ENCODE measurements around the gene USE1. TPM values are rescaled to one million over a fixed set of nuclear protein-coding genes. Genes with fewer than 3 reads are reported as not detected.
A peak's percentile ranks its signal among the peaks of the same experiment; 100 is the strongest.

The USE1 gene
- total RNA-seq, 4 donors from 2014 or later: 11.5 to 43.5 (median 22.2) TPM

DNA sequence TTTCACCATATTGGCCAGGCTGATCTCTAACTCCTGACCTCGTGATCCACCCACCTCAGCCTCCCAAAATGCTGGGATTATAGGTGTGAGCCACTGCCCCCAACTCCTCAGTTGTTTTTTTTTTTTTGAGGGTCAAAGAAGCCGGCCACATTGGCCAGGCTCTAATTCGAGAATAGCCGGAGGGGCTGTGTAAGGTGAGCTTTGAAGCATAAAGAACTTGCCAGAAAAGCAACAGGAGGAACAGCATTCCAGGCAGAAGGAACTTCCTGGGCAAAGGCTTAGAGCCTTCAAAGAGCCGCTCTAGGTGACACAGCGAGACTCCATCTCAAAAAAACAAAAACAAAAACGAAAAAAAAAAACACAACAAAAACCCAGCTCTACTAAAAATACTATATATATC lies 50.9 kb downstream of the USE1 start:
- intact Hi-C loops (cut with DNase I; ENCODE audit: low total_unique reads): no loop called here
- H3K36me3 ChIP-seq: no peaks in the 10 kb centered on the region

DNA sequence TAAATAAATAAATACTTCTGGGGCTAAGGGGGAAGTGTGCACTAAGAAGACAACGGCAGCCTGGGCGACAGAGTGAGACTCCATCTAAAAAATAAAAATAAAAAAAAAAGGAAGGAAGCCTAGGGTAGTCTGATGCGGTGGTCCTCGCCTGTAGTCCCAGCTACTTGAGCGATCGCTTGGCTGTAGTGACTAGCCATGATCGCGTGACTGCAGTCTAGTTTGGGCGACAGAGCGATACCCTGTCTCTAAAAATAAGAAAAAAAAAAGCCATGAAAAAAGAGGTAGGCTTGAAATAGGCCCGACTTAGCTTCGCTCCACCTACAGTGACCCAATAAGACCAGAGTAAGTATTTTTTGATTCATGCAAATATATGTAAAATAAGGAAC lies 51.4 kb downstream of the USE1 start:
- H3K4me1 ChIP-seq: peaks cover 0 to 6% of the 10 kb centered on the region in 2 donors
- TF ChIP-seq, protein P1, sequence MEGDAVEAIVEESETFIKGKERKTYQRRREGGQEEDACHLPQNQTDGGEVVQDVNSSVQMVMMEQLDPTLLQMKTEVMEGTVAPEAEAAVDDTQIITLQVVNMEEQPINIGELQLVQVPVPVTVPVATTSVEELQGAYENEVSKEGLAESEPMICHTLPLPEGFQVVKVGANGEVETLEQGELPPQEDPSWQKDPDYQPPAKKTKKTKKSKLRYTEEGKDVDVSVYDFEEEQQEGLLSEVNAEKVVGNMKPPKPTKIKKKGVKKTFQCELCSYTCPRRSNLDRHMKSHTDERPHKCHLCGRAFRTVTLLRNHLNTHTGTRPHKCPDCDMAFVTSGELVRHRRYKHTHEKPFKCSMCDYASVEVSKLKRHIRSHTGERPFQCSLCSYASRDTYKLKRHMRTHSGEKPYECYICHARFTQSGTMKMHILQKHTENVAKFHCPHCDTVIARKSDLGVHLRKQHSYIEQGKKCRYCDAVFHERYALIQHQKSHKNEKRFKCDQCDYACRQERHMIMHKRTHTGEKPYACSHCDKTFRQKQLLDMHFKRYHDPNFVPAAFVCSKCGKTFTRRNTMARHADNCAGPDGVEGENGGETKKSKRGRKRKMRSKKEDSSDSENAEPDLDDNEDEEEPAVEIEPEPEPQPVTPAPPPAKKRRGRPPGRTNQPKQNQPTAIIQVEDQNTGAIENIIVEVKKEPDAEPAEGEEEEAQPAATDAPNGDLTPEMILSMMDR (IDR thresholded peaks at IDR 0.05): no peak
- no peak for TF ChIP-seq POLR2A (IDR thresholded peaks at IDR 0.05)
- DNase-seq: no peak
- H3K27me3 ChIP-seq: no peaks in the 10 kb centered on the region
- no peak overlapping the region for H3K4me3 ChIP-seq
- H3K9me3 ChIP-seq: no peaks in the 10 kb centered on the region
- H3K36me3 ChIP-seq: no peaks in the 10 kb centered on the region
- peak overlapping the region; percentile 43 to 68 for H3K27ac ChIP-seq
- intact Hi-C loops (cut with DNase I; ENCODE audit: low total_unique reads): no loop called here

More for the DNA sequence above, 50.9 kb downstream of the USE1 start:
- no peak overlapping the region for H3K27ac ChIP-seq
- no peaks in the 10 kb centered on the region for H3K9me3 ChIP-seq
- no peaks in the 10 kb centered on the region for H3K27me3 ChIP-seq
- no peak for DNase-seq
- no peak overlapping the region for H3K4me3 ChIP-seq
- peaks cover 0 to 6% of the 10 kb centered on the region in 2 donors for H3K4me1 ChIP-seq
- TF ChIP-seq, protein P1 (IDR thresholded peaks at IDR 0.05): no peak
- TF ChIP-seq POLR2A (IDR thresholded peaks at IDR 0.05): no peak

DNA sequence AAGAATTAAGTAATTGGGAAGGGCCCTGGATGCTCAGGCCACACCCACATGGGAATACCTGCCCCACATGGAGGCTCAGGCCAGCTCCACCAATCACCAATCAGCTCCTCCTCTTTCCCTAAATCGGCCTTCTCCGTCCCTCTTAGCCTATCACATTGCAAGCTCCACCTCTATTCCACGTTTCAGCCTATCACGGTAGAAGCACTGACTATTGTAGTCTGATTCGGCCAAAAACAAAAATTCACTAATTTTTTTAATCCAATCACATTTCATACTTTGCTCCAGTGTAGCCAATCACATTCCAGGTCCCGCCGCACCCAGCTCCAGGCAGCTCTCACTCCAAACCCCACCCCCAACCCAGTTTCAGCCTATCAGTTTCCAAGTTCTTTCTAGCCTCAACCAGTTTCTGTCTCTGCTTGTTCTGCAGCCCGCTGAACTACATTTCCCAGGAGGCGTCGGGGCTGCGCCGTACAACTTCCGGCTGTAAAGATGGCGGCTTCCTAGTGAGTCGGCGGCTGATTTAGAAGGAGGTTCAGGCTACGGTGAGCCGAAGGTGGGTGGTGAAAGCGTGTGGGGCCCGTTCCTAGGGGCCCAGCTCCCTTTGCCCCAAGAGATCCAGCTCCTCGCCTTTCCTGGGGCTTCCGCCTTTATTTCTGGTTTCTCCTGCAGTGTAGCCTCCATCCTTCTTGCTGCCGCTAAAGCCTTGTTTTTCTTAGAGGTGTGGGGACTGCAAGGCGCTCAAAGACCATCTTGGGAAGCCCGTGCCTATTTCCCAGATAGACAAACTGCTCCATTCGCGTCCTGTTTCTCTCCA lies 52.0 kb downstream of the USE1 start, which contains the start of gene BABAM1:
BABAM1 (plus strand) TSS at position 469 of the 814 bp plus-strand sequence. CDS start 1,364 bp downstream, outside the sequence.
- Histone ChIP-seq H3K4me3 (peak within 1 kb of the TSS; percentile 62 to 77), H3K36me3 (no peaks in the 10 kb centered on the region), H3K4me1 (peaks cover 0 to 6% of the 10 kb centered on the region in 2 donors), H3K27me3 (no peaks in the 10 kb centered on the region), H3K27ac (peak within 1 kb of the TSS; percentile 68 to 75), H3K9me3 (no peaks in the 10 kb centered on the region)
- DNase-seq: peak; percentile 93 to 98
- TF ChIP-seq, protein P1 (IDR thresholded peaks at IDR 0.05): no peak
- peak in 1 of 2 donors; percentile 38 for TF ChIP-seq POLR2A (IDR thresholded peaks at IDR 0.05)
- intact Hi-C loops (cut with DNase I; ENCODE audit: low total_unique reads): no loop called here

DNA sequence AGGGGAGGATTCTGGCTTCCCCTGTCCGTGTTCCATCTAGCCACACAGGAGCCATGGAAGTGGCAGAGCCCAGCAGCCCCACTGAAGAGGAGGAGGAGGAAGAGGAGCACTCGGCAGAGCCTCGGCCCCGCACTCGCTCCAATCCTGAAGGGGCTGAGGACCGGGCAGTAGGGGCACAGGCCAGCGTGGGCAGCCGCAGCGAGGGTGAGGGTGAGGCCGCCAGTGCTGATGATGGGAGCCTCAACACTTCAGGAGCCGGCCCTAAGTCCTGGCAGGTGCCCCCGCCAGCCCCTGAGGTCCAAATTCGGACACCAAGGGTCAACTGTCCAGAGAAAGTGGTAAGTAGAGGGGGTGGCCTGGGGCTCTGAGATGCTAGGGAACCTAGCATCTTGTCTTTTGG lies 53.6 kb downstream of the USE1 start:
- intact Hi-C loops (cut with DNase I; ENCODE audit: low total_unique reads): no loop called here

More for the DNA sequence above, 53.6 kb downstream of the USE1 start:
- no peak overlapping the region for H3K27ac ChIP-seq
- no peaks in the 10 kb centered on the region for H3K27me3 ChIP-seq
- no peak for DNase-seq
- no peaks in the 10 kb centered on the region for H3K36me3 ChIP-seq
- no peak overlapping the region for H3K4me3 ChIP-seq
- peaks cover 0 to 6% of the 10 kb centered on the region in 2 donors for H3K4me1 ChIP-seq
- no peaks in the 10 kb centered on the region for H3K9me3 ChIP-seq
- TF ChIP-seq, protein P1 (IDR thresholded peaks at IDR 0.05): no peak
- TF ChIP-seq POLR2A (IDR thresholded peaks at IDR 0.05): no peak

Other genes with a start within 250 kb of the USE1 start
- gene CPAMD8, start 188.5 kb upstream of the USE1 start, total RNA-seq: 10 to 100 TPM in 3 of 4 donors, 1 to 10 TPM in 1; 2.8 to 18.3 (median 15.7) TPM
- gene HAUS8, start 139.9 kb upstream of the USE1 start, total RNA-seq: 10 to 100 TPM in 2 of 4 donors, 1 to 10 TPM in 2; 2.6 to 11.5 (median 6.9) TPM
- gene MYO9B, start 139.6 kb upstream of the USE1 start, total RNA-seq: 100 to 1,000 TPM in 1 of 4 donors, 10 to 100 TPM in 3; 17.6 to 117 (median 54.1) TPM
- gene OCEL1, start 10.9 kb downstream of the USE1 start, total RNA-seq: 10 to 100 TPM in 2 of 4 donors, 1 to 10 TPM in 1, not detected in 1; 5.9 to 32.6 (median 17.6) TPM
- gene NR2F6, start 30.6 kb downstream of the USE1 start, total RNA-seq: 10 to 100 TPM; 14.3 to 45.0 (median 36.0) TPM
- gene USHBP1, start 49.4 kb downstream of the USE1 start, total RNA-seq: 10 to 100 TPM in 2 of 4 donors, 1 to 10 TPM in 2; 3.5 to 23.8 (median 13.0) TPM
- 100 to 1,000 TPM in 2 of 4 donors, 10 to 100 TPM in 2; 58.1 to 240 (median 97.2) TPM for gene BABAM1, start 52.1 kb downstream of the USE1 start, total RNA-seq
- gene ANKLE1, start 66.5 kb downstream of the USE1 start, total RNA-seq: 1 to 10 TPM in 2 of 4 donors, not detected in 2; 1.6 to 2.4 TPM
- gene ABHD8, start 88.1 kb downstream of the USE1 start, total RNA-seq: 100 to 1,000 TPM in 1 of 4 donors, 10 to 100 TPM in 2, 1 to 10 TPM in 1; 9.0 to 115 (median 19.2) TPM
- 100 to 1,000 TPM in 2 of 4 donors, 10 to 100 TPM in 2; 30.9 to 289 (median 97.2) TPM for gene MRPL34, start 90.5 kb downstream of the USE1 start, total RNA-seq
- gene DDA1, start 94.2 kb downstream of the USE1 start, total RNA-seq: 10 to 100 TPM in 2 of 4 donors, 1 to 10 TPM in 2; 2.8 to 22.2 (median 8.9) TPM
- 10 to 100 TPM in 1 of 4 donors, 1 to 10 TPM in 2, under 1 TPM in 1; 0.51 to 12.6 (median 7.6) TPM for gene ANO8, start 119.5 kb downstream of the USE1 start, total RNA-seq
- 10 to 100 TPM in 3 of 4 donors, under 1 TPM in 1; 0.88 to 31.2 (median 24.4) TPM for gene GTPBP3, start 122.2 kb downstream of the USE1 start, total RNA-seq
- gene PLVAP, start 162.0 kb downstream of the USE1 start, total RNA-seq: 100 to 1,000 TPM in 2 of 4 donors, 10 to 100 TPM in 1, 1 to 10 TPM in 1; 4.7 to 204 (median 87.4) TPM
- gene CCDC194, start 178.8 kb downstream of the USE1 start, total RNA-seq: 1 to 10 TPM in 1 of 4 donors, not detected in 3; 2.5 TPM
- 100 to 1,000 TPM in 3 of 4 donors, 10 to 100 TPM in 1; 84.6 to 267 (median 195) TPM for gene BST2, start 190.3 kb downstream of the USE1 start, total RNA-seq
- gene MVB12A, start 204.7 kb downstream of the USE1 start, total RNA-seq: 10 to 100 TPM in 3 of 4 donors, 1 to 10 TPM in 1; 3.8 to 46.7 (median 26.5) TPM
- gene TMEM221, start 233.3 kb downstream of the USE1 start, total RNA-seq: 10 to 100 TPM in 1 of 4 donors, 1 to 10 TPM in 2, not detected in 1; 2.2 to 16.5 (median 3.9) TPM
- gene NXNL1, start 245.6 kb downstream of the USE1 start, total RNA-seq: not detected

Data from uterus (tissue), 4 donors.